Measurements from ENCODE around the gene KLRD1. TPM values are rescaled to one million over a fixed set of nuclear protein-coding genes. Genes with fewer than 3 reads are reported as not detected.

KLRD1 gene
- total and polyA plus RNA-seq, 10 donors, result 1.7 to 60.3 (median 29.0) TPM

GRCh38 chr12:10276774-10277173 lies 30.9 kb upstream of the KLRD1 start:
- 68 to 84% (median 78%) methylated on average over 1 of the region's 1 CpG for WGBS, 5 donors
- no peaks in the 10 kb centered on the region for H3K36me3 ChIP-seq
- intact Hi-C loops (cut with DNase I; ENCODE audit: low total_unique reads), result no loop called here

GRCh38 chr12:10278104-10278503 lies 29.6 kb upstream of the KLRD1 start:
- DNase-seq, result no peak
- WGBS, 5 donors, result 93 to 100% (median 100%) methylated on average over 2 of the region's 2 CpGs
- H3K27ac ChIP-seq, result peak overlapping the region in 3 of 8 donors; percentile 9 to 64 (median 24)
- no peaks in the 10 kb centered on the region for H3K27me3 ChIP-seq (replicated peaks in 1 of 7)
- H3K9me3 ChIP-seq, result peaks cover 0 to 5% (median 0%) of the 10 kb centered on the region in 8 donors
- H3K36me3 ChIP-seq, result no peaks in the 10 kb centered on the region
- no peaks in the 10 kb centered on the region for H3K4me1 ChIP-seq
- intact Hi-C loops (cut with DNase I; ENCODE audit: low total_unique reads), result no loop called here
- TF ChIP-seq POLR2A (IDR thresholded peaks at IDR 0.05), result no peak
- no peak for TF ChIP-seq POLR2AphosphoS5 (IDR thresholded peaks at IDR 0.05)
- no peak for TF ChIP-seq CTCF (IDR thresholded peaks at IDR 0.05 in 8 of 11, conservative IDR thresholded peaks at IDR 0.05 in 3 of 11)
- H3K4me3 ChIP-seq, result no peak overlapping the region

More at GRCh38 chr12:10276774-10277173, 30.9 kb upstream of the KLRD1 start:
- TF ChIP-seq CTCF (IDR thresholded peaks at IDR 0.05 in 8 of 11, conservative IDR thresholded peaks at IDR 0.05 in 3 of 11), result no peak
- TF ChIP-seq POLR2AphosphoS5 (IDR thresholded peaks at IDR 0.05), result no peak
- TF ChIP-seq POLR2A (IDR thresholded peaks at IDR 0.05), result no peak
- no peak for DNase-seq
- Histone ChIP-seq H3K27me3 (replicated peaks in 1 of 7) (peaks cover 0 to 4% (median 0%) of the 10 kb centered on the region in 7 donors), H3K4me3 (no peak overlapping the region), H3K4me1 (no peaks in the 10 kb centered on the region), H3K27ac (peak overlapping the region in 1 of 8 donors; percentile 16), H3K9me3 (peaks cover 0 to 5% (median 0%) of the 10 kb centered on the region in 8 donors)

- Histone ChIP-seq H3K4me1 (no peaks in the 10 kb centered on the region), H3K4me3 (no peak overlapping the region), H3K36me3 (no peaks in the 10 kb centered on the region), H3K27me3 (replicated peaks in 1 of 7) (no peaks in the 10 kb centered on the region), H3K27ac (peak overlapping the region in 3 of 8 donors; percentile 24 to 64 (median 49)), H3K9me3 (peaks cover 0 to under 1% (median 0%) of the 10 kb centered on the region in 8 donors)
- intact Hi-C loops (cut with DNase I; ENCODE audit: low total_unique reads), result no loop called here
- 75 to 90% (median 81%) methylated on average over 3 of the region's 3 CpGs for WGBS, 5 donors
- TF ChIP-seq POLR2A (IDR thresholded peaks at IDR 0.05) (no peak), CTCF (IDR thresholded peaks at IDR 0.05 in 8 of 11, conservative IDR thresholded peaks at IDR 0.05 in 3 of 11) (no peak), POLR2AphosphoS5 (IDR thresholded peaks at IDR 0.05) (peak in 1 of 3 donors; percentile 51)
- no peak for DNase-seq
Observed at GRCh38 chr12:10279937-10280336, 27.7 kb upstream of the KLRD1 start.

- intact Hi-C loops (cut with DNase I; ENCODE audit: low total_unique reads), result no loop called here
- DNase-seq, result no peak
- no peak overlapping the region for H3K4me3 ChIP-seq
- H3K36me3 ChIP-seq, result no peaks in the 10 kb centered on the region
- TF ChIP-seq CTCF (IDR thresholded peaks at IDR 0.05 in 8 of 11, conservative IDR thresholded peaks at IDR 0.05 in 3 of 11), result no peak
- TF ChIP-seq POLR2AphosphoS5 (IDR thresholded peaks at IDR 0.05), result no peak
- no peak for TF ChIP-seq POLR2A (IDR thresholded peaks at IDR 0.05)
- H3K27ac ChIP-seq, result peak overlapping the region in 3 of 8 donors; percentile 26 to 71 (median 32)
- no peaks in the 10 kb centered on the region for H3K27me3 ChIP-seq (replicated peaks in 1 of 7)
- H3K4me1 ChIP-seq, result no peaks in the 10 kb centered on the region
- H3K9me3 ChIP-seq, result no peaks in the 10 kb centered on the region
- 28 to 48% (median 46%) methylated on average over 4 of the region's 4 CpGs for WGBS, 5 donors
Observed at GRCh38 chr12:10283027-10283426, 24.6 kb upstream of the KLRD1 start.
